ENCODE measurements around the gene HECW1.
"Not testable (repeated sequence)": the region's sequence is repeated elsewhere in the genome, so short reads cannot be mapped to it uniquely, and the experiment has no call there.

DNA sequence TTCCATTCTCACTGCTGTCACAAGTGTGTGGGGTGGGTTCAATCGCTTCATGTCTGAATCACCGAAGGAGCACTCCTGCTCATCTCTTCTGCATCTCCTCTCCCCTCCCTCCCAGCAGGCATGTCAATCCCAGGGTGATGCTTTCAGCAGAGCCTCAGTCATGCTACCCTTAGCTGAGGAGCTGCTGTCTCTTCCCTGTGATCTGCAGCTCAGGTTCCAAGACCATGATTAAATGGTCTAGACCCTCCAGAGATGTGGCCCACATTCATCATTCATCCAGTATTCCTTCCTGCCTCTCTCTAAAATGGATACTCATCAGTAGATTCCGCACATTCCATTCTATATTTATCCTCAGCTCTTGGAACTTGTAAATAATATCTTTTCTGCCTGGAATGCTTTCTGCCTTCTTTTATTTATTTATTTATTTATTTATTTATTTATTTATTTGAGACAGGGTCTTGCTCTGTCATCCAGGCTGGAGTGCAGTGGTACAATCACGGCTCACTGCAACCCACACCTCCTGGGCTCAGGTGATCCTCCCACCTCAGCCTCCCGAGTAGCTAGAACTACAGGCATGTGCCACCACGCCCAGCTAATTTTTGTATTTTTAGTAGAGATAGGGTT, 24.8 kb downstream of the HECW1 start:
- TF ChIP-seq, protein P1, sequence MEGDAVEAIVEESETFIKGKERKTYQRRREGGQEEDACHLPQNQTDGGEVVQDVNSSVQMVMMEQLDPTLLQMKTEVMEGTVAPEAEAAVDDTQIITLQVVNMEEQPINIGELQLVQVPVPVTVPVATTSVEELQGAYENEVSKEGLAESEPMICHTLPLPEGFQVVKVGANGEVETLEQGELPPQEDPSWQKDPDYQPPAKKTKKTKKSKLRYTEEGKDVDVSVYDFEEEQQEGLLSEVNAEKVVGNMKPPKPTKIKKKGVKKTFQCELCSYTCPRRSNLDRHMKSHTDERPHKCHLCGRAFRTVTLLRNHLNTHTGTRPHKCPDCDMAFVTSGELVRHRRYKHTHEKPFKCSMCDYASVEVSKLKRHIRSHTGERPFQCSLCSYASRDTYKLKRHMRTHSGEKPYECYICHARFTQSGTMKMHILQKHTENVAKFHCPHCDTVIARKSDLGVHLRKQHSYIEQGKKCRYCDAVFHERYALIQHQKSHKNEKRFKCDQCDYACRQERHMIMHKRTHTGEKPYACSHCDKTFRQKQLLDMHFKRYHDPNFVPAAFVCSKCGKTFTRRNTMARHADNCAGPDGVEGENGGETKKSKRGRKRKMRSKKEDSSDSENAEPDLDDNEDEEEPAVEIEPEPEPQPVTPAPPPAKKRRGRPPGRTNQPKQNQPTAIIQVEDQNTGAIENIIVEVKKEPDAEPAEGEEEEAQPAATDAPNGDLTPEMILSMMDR (IDR thresholded peaks at IDR 0.05): not testable (repeated sequence)
- not testable (repeated sequence) for TF ChIP-seq POLR2A (IDR thresholded peaks at IDR 0.05)
